Fibroblast of peridontal ligament (primary cell): ENCODE data around the gene HEATR5A.
A peak's percentile ranks its signal among the peaks of the same experiment; 100 is the strongest.
"Not testable (repeated sequence)": the region's sequence is repeated elsewhere in the genome, so short reads cannot be mapped to it uniquely, and the experiment has no call there.

Experiments
- DNase-seq: peaks from one replicate; pipeline ENCODE4 v3.0.0-alpha.2; 2010; ENCODE audit errors: extremely low read depth

HEATR5A gene

GRCh38 chr14:31326111-31326510 lies 94.2 kb downstream of the HEATR5A start:
- DNase-seq = peak; percentile 71

GRCh38 chr14:31323419-31323818 lies 96.9 kb downstream of the HEATR5A start:
- no peak for DNase-seq

GRCh38 chr14:31320922-31321766 lies 99.2 kb downstream of the HEATR5A start:
- DNase-seq = no peak

- DNase-seq = no peak
Measured at GRCh38 chr14:31320216-31320615, 100.1 kb downstream of the HEATR5A start.

GRCh38 chr14:31319701-31320100 lies 100.6 kb downstream of the HEATR5A start:
- DNase-seq = no peak

GRCh38 chr14:31312934-31313333 lies 107.4 kb downstream of the HEATR5A start:
- DNase-seq = no peak

GRCh38 chr14:31312370-31312769 lies 108.0 kb downstream of the HEATR5A start:
- not testable (repeated sequence) for DNase-seq

- DNase-seq = no peak
Measured at GRCh38 chr14:31307618-31308017, 112.7 kb downstream of the HEATR5A start.

- no peak for DNase-seq
Measured at GRCh38 chr14:31307198-31307597, 113.2 kb downstream of the HEATR5A start.

- DNase-seq = no peak
Measured at GRCh38 chr14:31303654-31304053, 116.7 kb downstream of the HEATR5A start.

GRCh38 chr14:31300883-31301282 lies 119.5 kb downstream of the HEATR5A start:
- DNase-seq = no peak

GRCh38 chr14:31300296-31300695 lies 120.1 kb downstream of the HEATR5A start:
- peak; percentile 14 for DNase-seq

GRCh38 chr14:31297701-31298344 lies 122.5 kb downstream of the HEATR5A start:
- DNase-seq = peak; percentile 8

- no peak for DNase-seq
Measured at GRCh38 chr14:31297112-31297511, 123.2 kb downstream of the HEATR5A start.

- no peak for DNase-seq
Measured at GRCh38 chr14:31294746-31295405, 125.5 kb downstream of the HEATR5A start.

- DNase-seq = no peak
Measured at GRCh38 chr14:31292937-31293616, 127.3 kb downstream of the HEATR5A start.

GRCh38 chr14:31291210-31291609 lies 129.1 kb downstream of the HEATR5A start:
- DNase-seq = peak; percentile 30

GRCh38 chr14:31287294-31287972 lies 132.9 kb downstream of the HEATR5A start:
- DNase-seq = no peak

GRCh38 chr14:31286456-31287293 lies 133.7 kb downstream of the HEATR5A start:
- no peak for DNase-seq

GRCh38 chr14:31283578-31284252 lies 136.6 kb downstream of the HEATR5A start:
- peak; percentile 32 for DNase-seq
